ENCODE data around the gene TMEM106B. TPM values are rescaled to one million over a fixed set of nuclear protein-coding genes. Genes with fewer than 3 reads are reported as not detected.

Gene TMEM106B
- total RNA-seq, 5 donors from 2014 or later (not counting 1 experiment from before 2014, with no cell fraction given), result 30.8 to 45.9 (median 38.7) TPM

DNA sequence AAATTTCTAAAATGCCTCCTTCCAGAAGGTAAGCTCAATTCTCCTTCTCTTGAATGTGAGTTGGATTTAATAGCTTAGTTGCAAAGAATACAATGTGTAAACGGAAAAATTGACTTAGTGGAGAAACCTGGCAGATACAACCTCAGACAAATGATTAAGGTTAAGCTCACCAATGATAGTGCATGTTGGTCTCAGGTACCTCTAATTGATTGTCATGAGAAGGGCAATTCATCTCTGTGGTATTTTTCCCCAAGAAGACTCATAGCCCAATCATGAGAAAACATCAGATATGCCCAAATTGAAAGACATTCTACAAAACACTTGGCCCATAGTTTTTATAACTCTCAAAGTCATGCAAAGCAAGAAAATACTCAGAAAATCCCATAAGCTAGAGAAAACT lies 36.2 kb upstream of the TMEM106B start:
- DNase-seq (no peak), ATAC-seq (replicated peaks in 1 of 4) (no peak)
- Histone ChIP-seq H3K36me3 (ENCODE audit: control insufficient read depth in 2 of 2, extremely low read depth in 1 of 2, insufficient read depth in 1 of 2, low read length in 1 of 2) (no peaks in the 10 kb centered on the region), H3K4me1 (ENCODE audit: control insufficient read depth in 1 of 2, extremely low read depth in 1 of 2, insufficient read depth in 2 of 2, low read length in 2 of 2) (peaks cover 3 to 12% of the 10 kb centered on the region in 2 experiments), H3K4me3 (ENCODE audit: control insufficient read depth in 1 of 2, extremely low read depth in 1 of 2, low read length in 1 of 2) (no peak overlapping the region), H3K27me3 (replicated peaks in 1 of 2; ENCODE audit: control insufficient read depth in 2 of 2, extremely low read depth in 1 of 2, insufficient read depth in 2 of 2, low read length in 1 of 2) (no peaks in the 10 kb centered on the region), H3K9me3 (no peaks in the 10 kb centered on the region), H3K27ac (ENCODE audit: low read length) (no peak overlapping the region)
- Mint-ChIP-seq H3K27ac (no peak overlapping the region), H3K4me1 (peaks cover 18 to 25% (median 21%) of the 10 kb centered on the region in 3 donors), H3K9me3 (no peaks in the 10 kb centered on the region), H3K27me3 (peaks cover 0 to 4% of the 10 kb centered on the region in 2 donors), H3K4me3 (no peak overlapping the region), H3K36me3 (peaks cover under 1% of the 10 kb centered on the region)
- ChIA-PET CTCF (interaction anchor here in 1 of 2 donors (0.6 kb wide), 1 partner anchor 1351 kb away, joined by 4 read pairs; no protein-coding TSS in a partner anchor), POLR2A (no interaction called here)
- WGBS (ENCODE audit: insufficient coverage), result no CpG with 5 or more reads among the region's 1 CpG

- ChIA-PET POLR2A (no interaction called here), CTCF (no interaction called here)
- Mint-ChIP-seq H3K4me3 (no peak overlapping the region), H3K36me3 (no peaks in the 10 kb centered on the region), H3K27ac (no peak overlapping the region), H3K27me3 (peaks cover 0 to 4% of the 10 kb centered on the region in 2 donors), H3K4me1 (peaks cover 0 to 6% (median 0%) of the 10 kb centered on the region in 3 donors), H3K9me3 (peaks cover 0 to 2% (median 0%) of the 10 kb centered on the region in 3 donors)
- ATAC-seq (replicated peaks in 1 of 4), result no peak
- no peak overlapping the region for H3K4me3 ChIP-seq (ENCODE audit: control insufficient read depth in 1 of 2, extremely low read depth in 1 of 2, low read length in 1 of 2)
- DNase-seq, result no peak
- H3K27me3 ChIP-seq (replicated peaks in 1 of 2; ENCODE audit: control insufficient read depth in 2 of 2, extremely low read depth in 1 of 2, insufficient read depth in 2 of 2, low read length in 1 of 2), result no peaks in the 10 kb centered on the region
- 100% methylated on average over 1 of the region's 2 CpGs for WGBS (ENCODE audit: insufficient coverage)
- H3K36me3 ChIP-seq (ENCODE audit: control insufficient read depth in 2 of 2, extremely low read depth in 1 of 2, insufficient read depth in 1 of 2, low read length in 1 of 2), result no peaks in the 10 kb centered on the region
- no peaks in the 10 kb centered on the region for H3K9me3 ChIP-seq
- no peaks in the 10 kb centered on the region for H3K4me1 ChIP-seq (ENCODE audit: control insufficient read depth in 1 of 2, extremely low read depth in 1 of 2, insufficient read depth in 2 of 2, low read length in 2 of 2)
- no peak overlapping the region for H3K27ac ChIP-seq (ENCODE audit: low read length)
Observed at GRCh38 chr7:12178317-12178716, 32.8 kb upstream of the TMEM106B start.

- H3K36me3 ChIP-seq (ENCODE audit: control insufficient read depth in 2 of 2, extremely low read depth in 1 of 2, insufficient read depth in 1 of 2, low read length in 1 of 2), result no peaks in the 10 kb centered on the region
- H3K9me3 ChIP-seq, result no peaks in the 10 kb centered on the region
- ATAC-seq (replicated peaks in 1 of 4) (no peak), DNase-seq (no peak)
- H3K27ac Mint-ChIP-seq, result no peak overlapping the region
- no peak overlapping the region for H3K4me3 Mint-ChIP-seq
- no peaks in the 10 kb centered on the region for H3K36me3 Mint-ChIP-seq
- H3K4me1 ChIP-seq (ENCODE audit: control insufficient read depth in 1 of 2, extremely low read depth in 1 of 2, insufficient read depth in 2 of 2, low read length in 2 of 2), result no peaks in the 10 kb centered on the region
- H3K4me3 ChIP-seq (ENCODE audit: control insufficient read depth in 1 of 2, extremely low read depth in 1 of 2, low read length in 1 of 2), result no peak overlapping the region
- ChIA-PET CTCF (no interaction called here), POLR2A (no interaction called here)
- no peaks in the 10 kb centered on the region for H3K27me3 ChIP-seq (replicated peaks in 1 of 2; ENCODE audit: control insufficient read depth in 2 of 2, extremely low read depth in 1 of 2, insufficient read depth in 2 of 2, low read length in 1 of 2)
- no peaks in the 10 kb centered on the region for H3K4me1 Mint-ChIP-seq
- no peaks in the 10 kb centered on the region for H3K9me3 Mint-ChIP-seq
- no peak overlapping the region for H3K27ac ChIP-seq (ENCODE audit: low read length)
- no peaks in the 10 kb centered on the region for H3K27me3 Mint-ChIP-seq
Observed at GRCh38 chr7:12194426-12194825, 16.7 kb upstream of the TMEM106B start.

DNA sequence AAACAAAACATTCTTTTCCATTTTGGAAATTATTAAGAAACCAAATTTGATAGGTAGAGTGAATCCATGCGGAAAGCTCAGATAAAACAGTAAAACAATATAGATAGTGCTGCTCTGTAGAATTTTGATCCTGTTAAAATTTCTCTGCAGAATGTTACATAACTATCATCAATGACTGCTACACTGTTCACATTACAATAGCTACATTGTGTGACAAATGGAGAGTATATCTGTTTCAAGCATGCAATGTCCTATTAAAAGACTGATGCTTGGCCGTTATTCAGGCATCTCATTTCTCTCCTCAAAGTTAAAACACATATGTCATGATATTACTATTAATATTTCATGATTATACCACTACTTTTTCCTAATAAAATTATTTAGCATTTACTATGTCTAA lies 14.7 kb upstream of the TMEM106B start:
- H3K27ac Mint-ChIP-seq, result no peak overlapping the region
- CTCF ChIA-PET, result interaction anchor here in 1 of 2 donors (0.8 kb wide), 1 partner anchor 53 kb away, joined by 4 read pairs; no protein-coding TSS in a partner anchor

GRCh38 chr7:12199363-12199762 lies 11.7 kb upstream of the TMEM106B start:
- Histone ChIP-seq H3K36me3 (ENCODE audit: control insufficient read depth in 2 of 2, extremely low read depth in 1 of 2, insufficient read depth in 1 of 2, low read length in 1 of 2) (no peaks in the 10 kb centered on the region), H3K4me3 (ENCODE audit: control insufficient read depth in 1 of 2, extremely low read depth in 1 of 2, low read length in 1 of 2) (no peak overlapping the region), H3K4me1 (ENCODE audit: control insufficient read depth in 1 of 2, extremely low read depth in 1 of 2, insufficient read depth in 2 of 2, low read length in 2 of 2) (no peaks in the 10 kb centered on the region), H3K27me3 (replicated peaks in 1 of 2; ENCODE audit: control insufficient read depth in 2 of 2, extremely low read depth in 1 of 2, insufficient read depth in 2 of 2, low read length in 1 of 2) (no peaks in the 10 kb centered on the region), H3K9me3 (no peaks in the 10 kb centered on the region), H3K27ac (ENCODE audit: low read length) (no peak overlapping the region)
- Mint-ChIP-seq H3K27me3 (peaks cover 0 to 2% of the 10 kb centered on the region in 2 donors), H3K9me3 (no peaks in the 10 kb centered on the region), H3K27ac (no peak overlapping the region), H3K4me1 (no peaks in the 10 kb centered on the region), H3K4me3 (no peak overlapping the region), H3K36me3 (no peaks in the 10 kb centered on the region)
- ATAC-seq (replicated peaks in 1 of 4), result no peak
- no peak for DNase-seq
- ChIA-PET CTCF (no interaction called here), POLR2A (interaction anchor here in 1 of 2 donors (0.6 to 0.8 kb wide), 2 partner anchors 11 to 155 kb away, joined by 3 read pairs; no protein-coding TSS in a partner anchor)

More for the DNA sequence above, 14.7 kb upstream of the TMEM106B start:
- no peak overlapping the region for H3K4me3 Mint-ChIP-seq
- Histone ChIP-seq H3K4me3 (ENCODE audit: control insufficient read depth in 1 of 2, extremely low read depth in 1 of 2, low read length in 1 of 2) (no peak overlapping the region), H3K27ac (ENCODE audit: low read length) (no peak overlapping the region), H3K4me1 (ENCODE audit: control insufficient read depth in 1 of 2, extremely low read depth in 1 of 2, insufficient read depth in 2 of 2, low read length in 2 of 2) (no peaks in the 10 kb centered on the region), H3K36me3 (ENCODE audit: control insufficient read depth in 2 of 2, extremely low read depth in 1 of 2, insufficient read depth in 1 of 2, low read length in 1 of 2) (no peaks in the 10 kb centered on the region), H3K27me3 (replicated peaks in 1 of 2; ENCODE audit: control insufficient read depth in 2 of 2, extremely low read depth in 1 of 2, insufficient read depth in 2 of 2, low read length in 1 of 2) (no peaks in the 10 kb centered on the region), H3K9me3 (no peaks in the 10 kb centered on the region)
- H3K9me3 Mint-ChIP-seq, result no peaks in the 10 kb centered on the region
- WGBS (ENCODE audit: insufficient coverage), result no CpG with 5 or more reads among the region's 2 CpGs
- ATAC-seq (replicated peaks in 1 of 4) (no peak), DNase-seq (no peak)
- H3K27me3 Mint-ChIP-seq, result no peaks in the 10 kb centered on the region
- H3K4me1 Mint-ChIP-seq, result no peaks in the 10 kb centered on the region
- POLR2A ChIA-PET, result no interaction called here
- H3K36me3 Mint-ChIP-seq, result no peaks in the 10 kb centered on the region

DNA sequence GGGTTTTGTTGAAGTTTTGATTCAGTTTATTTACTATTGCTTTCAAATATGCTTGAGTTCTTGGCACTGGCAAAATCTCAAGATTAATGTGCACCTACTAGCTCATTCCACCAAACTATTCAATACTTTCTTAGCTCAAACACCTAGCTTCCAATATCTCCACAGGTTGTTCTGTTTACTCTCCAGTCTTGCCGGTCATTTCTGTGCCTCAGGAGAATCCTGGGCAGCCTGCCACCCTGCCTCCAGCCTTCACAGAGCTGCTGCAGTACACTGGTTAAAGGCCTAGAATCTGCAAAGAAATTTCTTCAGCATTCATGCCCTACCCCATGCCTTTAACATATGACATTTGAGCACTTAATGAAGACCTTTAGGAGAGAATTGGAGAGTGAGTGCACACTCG lies 4.0 kb upstream of the TMEM106B start:
- H3K27ac Mint-ChIP-seq, result no peak overlapping the region
- H3K36me3 ChIP-seq (ENCODE audit: control insufficient read depth in 2 of 2, extremely low read depth in 1 of 2, insufficient read depth in 1 of 2, low read length in 1 of 2), result no peaks in the 10 kb centered on the region
- no peaks in the 10 kb centered on the region for H3K9me3 ChIP-seq
- H3K4me3 Mint-ChIP-seq, result no peak overlapping the region
- peaks cover 3 to 9% of the 10 kb centered on the region in 2 experiments for H3K4me1 ChIP-seq (ENCODE audit: control insufficient read depth in 1 of 2, extremely low read depth in 1 of 2, insufficient read depth in 2 of 2, low read length in 2 of 2)
- ChIA-PET POLR2A (interaction anchor here in 1 of 2 donors (0.5 kb wide), 1 partner anchor 1585 kb away, joined by 3 read pairs; no protein-coding TSS in a partner anchor), CTCF (interaction anchor here in 1 of 2 donors (0.6 kb wide), 1 partner anchor 13 kb away, joined by 3 read pairs; no protein-coding TSS in a partner anchor)
- ATAC-seq (replicated peaks in 1 of 4), result no peak
- H3K36me3 Mint-ChIP-seq, result no peaks in the 10 kb centered on the region
- H3K9me3 Mint-ChIP-seq, result no peaks in the 10 kb centered on the region
- DNase-seq, result no peak
- H3K27ac ChIP-seq (ENCODE audit: low read length), result no peak overlapping the region
- H3K27me3 ChIP-seq (replicated peaks in 1 of 2; ENCODE audit: control insufficient read depth in 2 of 2, extremely low read depth in 1 of 2, insufficient read depth in 2 of 2, low read length in 1 of 2), result no peaks in the 10 kb centered on the region
- H3K27me3 Mint-ChIP-seq, result peaks cover 0 to 10% of the 10 kb centered on the region in 2 donors
- H3K4me1 Mint-ChIP-seq, result peaks cover 11 to 14% (median 11%) of the 10 kb centered on the region in 3 donors
- 93% methylated on average over 1 of the region's 2 CpGs for WGBS (ENCODE audit: insufficient coverage)
- H3K4me3 ChIP-seq (ENCODE audit: control insufficient read depth in 1 of 2, extremely low read depth in 1 of 2, low read length in 1 of 2), result no peak overlapping the region

DNA sequence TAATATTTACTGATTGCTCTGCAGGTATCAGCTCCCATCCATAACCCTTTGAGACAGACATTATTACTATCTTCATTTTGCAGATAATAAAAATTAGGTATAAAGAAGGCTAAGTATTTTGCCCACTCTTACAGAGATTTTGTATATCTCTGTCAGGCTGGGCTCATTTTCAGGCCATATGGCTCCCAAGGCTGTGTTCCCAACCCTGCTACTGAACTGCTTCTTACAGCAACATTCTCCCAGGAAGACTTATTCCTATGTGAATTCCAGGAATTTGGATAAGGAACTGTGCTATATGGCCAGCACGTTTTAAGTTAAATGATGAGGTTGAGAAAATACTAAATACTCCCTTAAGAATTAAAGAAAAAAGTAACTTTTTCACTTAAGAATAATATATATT lies 1.9 kb upstream of the TMEM106B start:
- Histone ChIP-seq H3K9me3 (no peaks in the 10 kb centered on the region), H3K36me3 (ENCODE audit: control insufficient read depth in 2 of 2, extremely low read depth in 1 of 2, insufficient read depth in 1 of 2, low read length in 1 of 2) (no peaks in the 10 kb centered on the region), H3K27ac (ENCODE audit: low read length) (no peak overlapping the region), H3K27me3 (replicated peaks in 1 of 2; ENCODE audit: control insufficient read depth in 2 of 2, extremely low read depth in 1 of 2, insufficient read depth in 2 of 2, low read length in 1 of 2) (no peaks in the 10 kb centered on the region), H3K4me1 (ENCODE audit: control insufficient read depth in 1 of 2, extremely low read depth in 1 of 2, insufficient read depth in 2 of 2, low read length in 2 of 2) (peaks cover 14 to 18% of the 10 kb centered on the region in 2 experiments), H3K4me3 (ENCODE audit: control insufficient read depth in 1 of 2, extremely low read depth in 1 of 2, low read length in 1 of 2) (no peak overlapping the region)
- H3K36me3 Mint-ChIP-seq, result peaks cover 6% of the 10 kb centered on the region
- ChIA-PET CTCF (no interaction called here), POLR2A (no interaction called here)
- peaks cover 29 to 34% (median 30%) of the 10 kb centered on the region in 3 donors for H3K4me1 Mint-ChIP-seq
- no peak for DNase-seq
- no peak overlapping the region for H3K4me3 Mint-ChIP-seq
- ATAC-seq (replicated peaks in 1 of 4), result no peak
- no peaks in the 10 kb centered on the region for H3K9me3 Mint-ChIP-seq
- WGBS (ENCODE audit: insufficient coverage), result no CpG with 5 or more reads among the region's 1 CpG
- no peak overlapping the region for H3K27ac Mint-ChIP-seq
- H3K27me3 Mint-ChIP-seq, result peaks cover 0 to 8% of the 10 kb centered on the region in 2 donors

Data from T-cell (primary cell).